ENCODE results near the gene SERGEF.

DNA sequence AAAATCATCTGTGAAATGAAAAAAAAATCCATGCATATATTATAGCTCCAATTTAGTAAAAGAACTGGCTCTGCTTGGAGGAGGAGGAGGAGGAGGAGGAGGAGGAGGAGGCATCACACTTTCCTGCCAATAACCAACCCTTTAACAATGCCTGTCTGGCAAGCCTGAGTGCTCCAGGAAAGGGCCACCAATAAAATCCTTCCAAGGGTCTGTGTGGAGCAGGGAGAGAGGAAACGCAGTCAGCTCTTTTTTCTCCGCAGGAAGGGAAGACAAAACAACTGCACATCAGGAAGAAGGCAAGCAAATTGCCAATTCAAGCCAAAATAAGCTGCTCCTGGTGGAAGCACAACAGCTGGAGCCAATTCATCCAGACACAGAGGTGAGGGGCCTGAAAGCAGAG lies 139.3 kb downstream of the SERGEF start:
- TF ChIP-seq, protein P1, sequence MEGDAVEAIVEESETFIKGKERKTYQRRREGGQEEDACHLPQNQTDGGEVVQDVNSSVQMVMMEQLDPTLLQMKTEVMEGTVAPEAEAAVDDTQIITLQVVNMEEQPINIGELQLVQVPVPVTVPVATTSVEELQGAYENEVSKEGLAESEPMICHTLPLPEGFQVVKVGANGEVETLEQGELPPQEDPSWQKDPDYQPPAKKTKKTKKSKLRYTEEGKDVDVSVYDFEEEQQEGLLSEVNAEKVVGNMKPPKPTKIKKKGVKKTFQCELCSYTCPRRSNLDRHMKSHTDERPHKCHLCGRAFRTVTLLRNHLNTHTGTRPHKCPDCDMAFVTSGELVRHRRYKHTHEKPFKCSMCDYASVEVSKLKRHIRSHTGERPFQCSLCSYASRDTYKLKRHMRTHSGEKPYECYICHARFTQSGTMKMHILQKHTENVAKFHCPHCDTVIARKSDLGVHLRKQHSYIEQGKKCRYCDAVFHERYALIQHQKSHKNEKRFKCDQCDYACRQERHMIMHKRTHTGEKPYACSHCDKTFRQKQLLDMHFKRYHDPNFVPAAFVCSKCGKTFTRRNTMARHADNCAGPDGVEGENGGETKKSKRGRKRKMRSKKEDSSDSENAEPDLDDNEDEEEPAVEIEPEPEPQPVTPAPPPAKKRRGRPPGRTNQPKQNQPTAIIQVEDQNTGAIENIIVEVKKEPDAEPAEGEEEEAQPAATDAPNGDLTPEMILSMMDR (IDR thresholded peaks at IDR 0.05): no peak
- TF ChIP-seq POLR2A (IDR thresholded peaks at IDR 0.05): no peak

Data from body of pancreas (tissue), 4 donors.